HG03175 (cell line): ENCODE results near the gene LPP.

Experiments
- ATAC-seq: cut with Tn5 transposase; IDR thresholded peaks from one replicate; pipeline ENCODE4 v1.9.1; 2021; ENCODE audit warnings: mild to moderate bottlenecking, moderate library complexity; ENCODE audit not compliant: unreplicated experiment

Gene LPP

DNA sequence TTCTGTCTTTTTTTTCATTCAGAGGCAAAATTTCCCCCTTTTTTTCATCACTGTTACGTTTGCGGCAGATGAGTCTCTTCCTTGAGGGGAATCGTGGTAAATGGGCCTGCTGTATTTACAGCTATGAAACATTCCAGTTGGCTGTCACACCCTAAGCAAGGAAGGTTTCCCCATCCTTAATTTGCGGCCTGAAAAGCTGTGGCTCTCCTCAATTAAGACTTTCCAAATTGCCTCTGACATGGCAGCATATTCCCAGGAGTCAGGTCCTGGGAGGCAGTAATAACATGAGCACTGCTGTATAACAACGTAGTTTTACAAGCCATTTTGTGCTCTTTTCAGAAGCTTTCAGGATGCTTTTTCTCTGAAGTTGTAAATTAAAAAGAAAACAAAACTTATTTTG lies 420.9 kb downstream of the LPP start:
- no peak for ATAC-seq

GRCh38 chr3:188575501-188575900 lies 421.5 kb downstream of the LPP start:
- no peak for ATAC-seq

- no peak for ATAC-seq
Observed at GRCh38 chr3:188577539-188577938, 423.6 kb downstream of the LPP start.

GRCh38 chr3:188578576-188579363 lies 424.8 kb downstream of the LPP start:
- no peak for ATAC-seq

DNA sequence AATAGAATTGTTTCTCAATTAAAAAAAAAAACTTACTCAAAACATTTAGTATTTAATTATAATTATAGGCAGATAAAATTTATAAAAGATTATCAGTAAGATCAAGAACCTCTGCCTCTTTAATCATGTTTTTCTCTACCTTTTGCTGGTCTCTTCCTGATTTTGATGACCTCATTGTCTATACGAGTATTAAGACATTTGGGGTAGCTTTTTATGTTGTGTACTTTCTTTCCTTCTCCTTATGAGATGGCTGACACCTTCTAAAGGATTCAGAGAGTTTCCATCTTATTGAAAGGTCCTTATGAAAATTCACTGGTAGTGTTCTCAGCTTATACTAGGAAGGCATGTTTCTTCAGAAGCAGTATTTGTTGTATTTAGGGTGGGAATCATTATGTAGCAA lies 426.3 kb downstream of the LPP start:
- no peak for ATAC-seq

DNA sequence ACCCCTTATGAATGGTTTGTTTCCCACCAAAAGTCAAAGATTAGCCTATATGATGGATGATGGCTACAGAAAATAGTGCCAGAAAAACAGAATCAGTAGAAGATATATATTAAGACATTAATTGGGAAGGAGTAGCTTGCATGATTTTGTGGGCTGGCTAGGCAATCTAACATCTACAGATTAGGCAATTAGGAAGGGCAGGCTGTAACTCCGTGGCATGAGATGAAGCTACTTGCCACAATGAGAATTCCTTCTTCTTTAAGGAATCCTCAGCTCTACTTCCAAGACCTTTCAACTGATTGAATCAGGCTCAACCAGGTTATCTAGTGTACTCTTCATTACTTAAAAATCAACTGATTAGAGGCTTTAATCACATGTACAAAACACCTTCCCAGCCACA lies 426.7 kb downstream of the LPP start:
- ATAC-seq: no peak

- ATAC-seq: no peak
Observed at GRCh38 chr3:188581365-188581764, 427.4 kb downstream of the LPP start.

- ATAC-seq: no peak
Observed at GRCh38 chr3:188581792-188582191, 427.8 kb downstream of the LPP start.

- no peak for ATAC-seq
Observed at GRCh38 chr3:188583341-188584161, 429.6 kb downstream of the LPP start.

GRCh38 chr3:188584162-188584529 lies 430.2 kb downstream of the LPP start:
- no peak for ATAC-seq

- no peak for ATAC-seq
Observed at GRCh38 chr3:188584958-188585689, 431.2 kb downstream of the LPP start.

GRCh38 chr3:188589071-188589470 lies 435.1 kb downstream of the LPP start:
- no peak for ATAC-seq

DNA sequence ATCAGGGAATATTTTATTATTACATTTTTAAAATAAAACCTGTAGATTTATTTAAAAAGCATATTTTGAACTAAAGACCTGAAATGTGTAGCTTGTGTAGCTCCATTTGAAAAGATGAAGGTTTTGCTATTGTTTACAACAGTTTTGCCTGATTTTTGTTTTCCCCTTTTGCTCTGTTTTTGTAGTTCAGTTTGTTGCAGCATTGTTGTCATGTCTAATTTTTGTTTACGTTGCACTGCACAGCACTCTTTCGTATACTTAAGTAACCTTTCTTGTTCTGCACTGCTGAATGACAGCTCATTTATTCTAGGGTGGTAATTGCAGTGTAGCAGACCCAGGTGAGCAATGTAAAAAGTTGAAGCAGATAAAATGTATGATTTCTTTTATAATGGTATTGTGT lies 435.8 kb downstream of the LPP start:
- no peak for ATAC-seq

DNA sequence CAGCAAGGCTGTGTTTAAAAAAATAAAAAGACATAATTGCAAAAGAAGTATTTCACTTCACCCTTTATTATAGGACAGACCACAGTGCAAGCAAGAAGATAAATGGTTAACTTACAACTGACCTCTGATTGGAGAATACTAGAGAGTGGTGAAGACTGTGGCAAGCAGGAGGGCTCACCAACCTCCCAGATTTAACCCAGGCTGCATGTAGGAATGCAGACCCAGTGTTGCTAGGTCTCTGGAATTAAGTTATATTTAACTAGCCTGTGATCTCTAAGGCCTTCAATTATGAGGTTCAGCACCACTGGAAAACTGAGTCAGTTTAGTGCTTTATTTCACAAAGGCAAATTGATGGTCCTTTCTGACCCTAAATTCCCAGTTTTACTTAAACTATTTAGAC lies 436.6 kb downstream of the LPP start:
- no peak for ATAC-seq

DNA sequence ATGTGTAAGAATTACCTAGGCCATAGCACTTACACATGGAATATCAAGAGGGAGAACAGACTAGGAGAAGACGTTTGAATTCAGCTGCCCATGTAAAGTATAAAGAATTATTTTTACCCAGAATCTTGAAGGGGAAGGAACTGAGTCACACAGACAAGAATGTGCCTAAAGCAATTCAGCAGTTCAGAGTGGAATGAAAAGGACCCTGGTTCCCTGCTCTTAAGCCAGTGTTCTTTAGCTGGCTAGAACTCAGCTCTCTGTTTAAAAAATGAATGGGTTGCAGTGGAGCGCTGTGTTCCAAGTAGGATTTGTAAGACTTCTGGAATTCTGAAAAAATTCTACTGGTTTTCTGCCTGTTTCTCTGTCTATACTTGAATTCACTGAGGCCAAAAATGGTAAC lies 440.2 kb downstream of the LPP start:
- ATAC-seq: no peak

- no peak for ATAC-seq
Observed at GRCh38 chr3:188595890-188596376, 442.0 kb downstream of the LPP start.

DNA sequence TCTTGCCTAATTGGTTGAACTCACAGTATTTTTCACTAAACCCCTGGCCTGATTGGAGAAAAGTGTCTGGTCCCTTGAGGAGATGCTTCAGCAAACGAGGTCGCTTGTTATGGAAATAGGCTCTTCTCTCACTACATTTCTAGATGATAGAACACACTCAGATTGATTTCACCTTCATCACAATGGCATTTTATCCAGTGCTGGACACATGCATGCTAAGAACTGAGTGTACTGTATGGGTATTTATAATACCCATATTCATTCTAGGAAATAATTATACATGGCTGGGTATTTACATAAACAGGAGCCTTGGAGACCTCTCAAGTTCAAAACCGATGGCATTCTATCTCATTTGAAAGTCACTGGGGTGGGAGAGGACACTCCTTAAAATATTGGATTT lies 444.9 kb downstream of the LPP start:
- ATAC-seq: no peak

DNA sequence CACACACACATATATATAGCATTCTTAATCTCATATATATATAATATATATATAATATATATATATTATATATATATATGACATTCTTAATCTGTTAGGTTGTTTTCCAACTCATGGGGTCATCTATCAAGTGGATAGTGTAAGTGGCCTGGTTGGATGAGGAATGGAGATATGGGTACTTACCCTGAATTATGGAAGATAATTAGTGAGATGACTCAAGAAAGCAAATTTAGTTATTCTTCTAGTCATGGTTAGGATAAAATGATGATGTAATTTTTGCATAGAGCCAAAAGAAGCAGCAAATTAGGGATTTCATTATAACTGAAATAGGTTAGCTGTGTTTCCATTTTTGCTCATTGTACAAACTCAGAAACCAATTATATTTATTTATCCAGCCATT lies 448.2 kb downstream of the LPP start:
- ATAC-seq: no peak

DNA sequence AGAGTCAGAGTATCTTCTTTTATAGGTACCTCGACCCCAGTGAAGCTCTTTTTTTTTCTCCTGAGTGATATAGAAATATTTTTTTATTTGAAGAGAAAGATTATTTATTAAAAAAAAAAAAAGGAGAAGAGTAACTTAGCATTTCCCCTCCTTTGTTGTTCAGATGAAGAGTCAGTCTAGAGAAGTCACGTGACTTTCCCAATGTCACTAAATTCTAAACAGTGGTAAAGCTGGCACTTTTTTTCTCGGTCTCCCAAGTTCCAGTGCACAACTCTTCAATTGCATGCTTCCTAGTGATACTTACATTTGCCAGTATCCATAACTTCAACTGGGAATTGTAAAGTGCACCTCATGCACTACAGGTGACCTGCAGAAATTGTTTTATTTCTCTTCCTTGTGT lies 448.7 kb downstream of the LPP start:
- no peak for ATAC-seq

- ATAC-seq: no peak
Observed at GRCh38 chr3:188604651-188605050, 450.7 kb downstream of the LPP start.

GRCh38 chr3:188605231-188605630 lies 451.3 kb downstream of the LPP start:
- ATAC-seq: no peak

DNA sequence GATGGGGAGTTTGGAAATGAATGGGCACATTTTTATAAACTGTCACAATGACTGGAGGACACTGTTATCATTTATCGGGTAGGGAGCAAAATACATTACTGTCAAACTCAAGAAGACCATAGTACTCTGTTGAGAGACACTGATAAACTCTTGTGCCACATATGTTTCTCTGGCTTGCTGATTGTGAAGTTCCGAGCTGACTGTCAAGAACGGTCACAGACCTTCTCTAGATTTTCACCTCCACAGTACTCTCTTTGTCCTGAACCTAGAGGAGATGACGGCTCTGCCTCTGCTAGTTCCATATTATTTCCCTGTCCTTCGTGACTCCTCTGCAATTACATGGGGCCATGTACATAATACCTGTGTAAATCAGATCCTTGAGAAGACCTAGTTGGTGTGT lies 451.9 kb downstream of the LPP start:
- no peak for ATAC-seq
